Activated naive CD4-positive, alpha-beta T cell treated with anti-CD3 and anti-CD28 coated beads for 36 hours (primary cell): Measurements from ENCODE around the gene AUTS2. TPM values are rescaled to one million over a fixed set of nuclear protein-coding genes. Genes with fewer than 3 reads are reported as not detected.

Experiments
- CTCF ChIA-PET: fragments of 350-600 bp; sonication (Branson Sonifier 250); formaldehyde crosslinking; loops from one replicate; lab custom pipeline; 2021; ENCODE audit warnings: antibody characterized with exemption; lab: Charles Lee
- DNase-seq: peaks from one replicate; pipeline ENCODE4 v3.0.0-alpha.2; 2020
- H3K27ac Mint-ChIP-seq: one replicate; pipeline ENCODE4 v1.8.0; 2021; ENCODE audit warnings: mild to moderate bottlenecking, mixed read lengths
- H3K27me3 Mint-ChIP-seq: one replicate; pipeline ENCODE4 v1.8.0; 2021; ENCODE audit warnings: low read depth, mixed read lengths
- H3K36me3 Mint-ChIP-seq: one replicate; pipeline ENCODE4 v1.8.0; 2021; ENCODE audit warnings: low read depth, mixed read lengths
- H3K4me1 Mint-ChIP-seq: one replicate; pipeline ENCODE4 v1.8.0; 2021; ENCODE audit warnings: low read depth, mixed read lengths
- H3K4me3 Mint-ChIP-seq: one replicate; pipeline ENCODE4 v1.8.0; 2021; ENCODE audit warnings: mild to moderate bottlenecking, moderate library complexity, mixed read lengths
- H3K9me3 Mint-ChIP-seq: one replicate; pipeline ENCODE4 v1.8.0; 2021; ENCODE audit warnings: mixed read lengths
- intact Hi-C: fragments of 100-400 bp; cut with micrococcal nuclease; formaldehyde crosslinking; loops from one replicate; pipeline ENCODE4 v1.15.1; 2023
- total RNA-seq, 2 experiments: library from RNA; stranded (reverse); gene quantifications; one replicate each; pipeline ENCODE4 v1.2.3, GENCODE V29; 2021

AUTS2 gene
- total RNA-seq, 2 experiments from 2014 or later: 0.79 to 1.1 TPM

GRCh38 chr7:70153933-70154332 is 555.7 kb downstream of the AUTS2 start:
- CTCF ChIA-PET: interaction anchor here (0.6 kb wide), 1 partner anchor 60 kb away, joined by 3 read pairs; no protein-coding TSS in a partner anchor
- H3K36me3 Mint-ChIP-seq: no peaks in the 10 kb centered on the region
- DNase-seq: no peak
- peaks cover 12% of the 10 kb centered on the region for H3K9me3 Mint-ChIP-seq
- intact Hi-C loops: no loop called here
- no peak overlapping the region for H3K27ac Mint-ChIP-seq
- H3K4me1 Mint-ChIP-seq: no peaks in the 10 kb centered on the region
- H3K27me3 Mint-ChIP-seq: no peaks in the 10 kb centered on the region
- H3K4me3 Mint-ChIP-seq: no peak overlapping the region

GRCh38 chr7:70154521-70155180 is 556.4 kb downstream of the AUTS2 start:
- H3K9me3 Mint-ChIP-seq: peaks cover 12% of the 10 kb centered on the region
- H3K4me1 Mint-ChIP-seq: no peaks in the 10 kb centered on the region
- DNase-seq: no peak
- H3K27me3 Mint-ChIP-seq: no peaks in the 10 kb centered on the region
- H3K4me3 Mint-ChIP-seq: no peak overlapping the region
- H3K36me3 Mint-ChIP-seq: no peaks in the 10 kb centered on the region
- CTCF ChIA-PET: interaction anchor here (0.5 to 0.6 kb wide), 2 partner anchors 59 to 571 kb away, joined by 3 to 4 read pairs; no protein-coding TSS in a partner anchor
- H3K27ac Mint-ChIP-seq: no peak overlapping the region
- intact Hi-C loops: no loop called here

GRCh38 chr7:70156057-70156456 is 557.8 kb downstream of the AUTS2 start:
- Mint-ChIP-seq H3K9me3 (peaks cover 10% of the 10 kb centered on the region), H3K27me3 (no peaks in the 10 kb centered on the region), H3K4me3 (no peak overlapping the region), H3K4me1 (no peaks in the 10 kb centered on the region), H3K27ac (no peak overlapping the region), H3K36me3 (no peaks in the 10 kb centered on the region)
- intact Hi-C loops: no loop called here
- CTCF ChIA-PET: no interaction called here
- DNase-seq: no peak

- H3K9me3 Mint-ChIP-seq: peaks cover 2% of the 10 kb centered on the region
- DNase-seq: no peak
- H3K4me1 Mint-ChIP-seq: no peaks in the 10 kb centered on the region
- intact Hi-C loops: no loop called here
- H3K4me3 Mint-ChIP-seq: no peak overlapping the region
- H3K27ac Mint-ChIP-seq: no peak overlapping the region
- CTCF ChIA-PET: interaction anchor here (0.6 kb wide), 2 partner anchors 388 to 1567 kb away, joined by 3 to 4 read pairs; no protein-coding TSS in a partner anchor
- H3K27me3 Mint-ChIP-seq: no peaks in the 10 kb centered on the region
- H3K36me3 Mint-ChIP-seq: no peaks in the 10 kb centered on the region
These were observed 560.8 kb downstream of the AUTS2 start for GRCh38 chr7:70159121-70159520.

- Mint-ChIP-seq H3K4me1 (no peaks in the 10 kb centered on the region), H3K27me3 (peaks cover 4% of the 10 kb centered on the region), H3K9me3 (peaks cover 5% of the 10 kb centered on the region), H3K4me3 (no peak overlapping the region), H3K27ac (no peak overlapping the region), H3K36me3 (no peaks in the 10 kb centered on the region)
- DNase-seq: no peak
- CTCF ChIA-PET: no interaction called here
- intact Hi-C loops: no loop called here
These were observed 567.3 kb downstream of the AUTS2 start for GRCh38 chr7:70165477-70166170.

- Mint-ChIP-seq H3K4me1 (no peaks in the 10 kb centered on the region), H3K4me3 (no peak overlapping the region), H3K27me3 (no peaks in the 10 kb centered on the region), H3K36me3 (no peaks in the 10 kb centered on the region), H3K9me3 (peaks cover 5% of the 10 kb centered on the region), H3K27ac (no peak overlapping the region)
- no peak for DNase-seq
- intact Hi-C loops: no loop called here
- CTCF ChIA-PET: no interaction called here
These were observed 573.2 kb downstream of the AUTS2 start for GRCh38 chr7:70171369-70171920.

GRCh38 chr7:70177166-70177565 is 578.9 kb downstream of the AUTS2 start:
- intact Hi-C loops: no loop called here
- no peak overlapping the region for H3K4me3 Mint-ChIP-seq

GRCh38 chr7:70178211-70178610 is 579.9 kb downstream of the AUTS2 start:
- Mint-ChIP-seq H3K27ac (no peak overlapping the region), H3K4me3 (no peak overlapping the region), H3K27me3 (no peaks in the 10 kb centered on the region), H3K4me1 (peaks cover 5% of the 10 kb centered on the region), H3K36me3 (no peaks in the 10 kb centered on the region), H3K9me3 (peaks cover 5% of the 10 kb centered on the region)
- CTCF ChIA-PET: no interaction called here
- DNase-seq: no peak
- intact Hi-C loops: no loop called here

More at GRCh38 chr7:70177166-70177565, 578.9 kb downstream of the AUTS2 start:
- Mint-ChIP-seq H3K4me1 (peaks cover 5% of the 10 kb centered on the region), H3K36me3 (no peaks in the 10 kb centered on the region), H3K27me3 (no peaks in the 10 kb centered on the region), H3K27ac (no peak overlapping the region), H3K9me3 (peaks cover 4% of the 10 kb centered on the region)
- CTCF ChIA-PET: no interaction called here
- DNase-seq: peak; percentile 14

GRCh38 chr7:70178787-70179186 is 580.5 kb downstream of the AUTS2 start:
- Mint-ChIP-seq H3K27me3 (no peaks in the 10 kb centered on the region), H3K27ac (no peak overlapping the region), H3K9me3 (peaks cover 5% of the 10 kb centered on the region), H3K4me3 (no peak overlapping the region), H3K4me1 (peaks cover 5% of the 10 kb centered on the region), H3K36me3 (peaks cover 1% of the 10 kb centered on the region)
- CTCF ChIA-PET: no interaction called here
- intact Hi-C loops: no loop called here
- DNase-seq: no peak

GRCh38 chr7:70182521-70182920 is 584.2 kb downstream of the AUTS2 start:
- intact Hi-C loops: no loop called here
- Mint-ChIP-seq H3K27me3 (no peaks in the 10 kb centered on the region), H3K36me3 (peaks cover 1% of the 10 kb centered on the region), H3K9me3 (peaks cover 5% of the 10 kb centered on the region), H3K4me1 (peaks cover 5% of the 10 kb centered on the region), H3K27ac (no peak overlapping the region), H3K4me3 (no peak overlapping the region)
- CTCF ChIA-PET: no interaction called here
- DNase-seq: no peak

- no peak for DNase-seq
- intact Hi-C loops: no loop called here
- Mint-ChIP-seq H3K9me3 (peaks cover 5% of the 10 kb centered on the region), H3K36me3 (peaks cover 1% of the 10 kb centered on the region), H3K4me1 (no peaks in the 10 kb centered on the region), H3K27me3 (no peaks in the 10 kb centered on the region), H3K27ac (no peak overlapping the region), H3K4me3 (no peak overlapping the region)
- CTCF ChIA-PET: no interaction called here
These were observed 585.0 kb downstream of the AUTS2 start for GRCh38 chr7:70183278-70183677.

- CTCF ChIA-PET: no interaction called here
- DNase-seq: no peak
- Mint-ChIP-seq H3K4me1 (no peaks in the 10 kb centered on the region), H3K4me3 (no peak overlapping the region), H3K27me3 (no peaks in the 10 kb centered on the region), H3K36me3 (no peaks in the 10 kb centered on the region), H3K9me3 (no peaks in the 10 kb centered on the region), H3K27ac (no peak overlapping the region)
- intact Hi-C loops: no loop called here
These were observed 590.8 kb downstream of the AUTS2 start for GRCh38 chr7:70188901-70189650.
